Neural progenitor cell (in vitro differentiated cells): ENCODE data around the gene KISS1. TPM values are rescaled to one million over a fixed set of nuclear protein-coding genes. Genes with fewer than 3 reads are reported as not detected.
A peak's percentile ranks its signal among the peaks of the same experiment; 100 is the strongest.

ENCODE experiments used
- DNase-seq: peaks from one replicate; pipeline ENCODE4 v3.0.0-alpha.2; 2016; ENCODE audit warnings: low spot score
- H2AFZ ChIP-seq: fragments of 200-600 bp; sonication (generic); replicated peaks from 2 replicates; pipeline ENCODE4 v1.6.1; 2016; ENCODE audit warnings: antibody characterized with exemption
- H3F3A ChIP-seq: fragments of 200-600 bp; sonication (generic); 2 replicates; pipeline ENCODE4 v1.6.1; 2016; ENCODE audit warnings: antibody characterized with exemption, low read depth
- H3K27ac ChIP-seq: fragments of 200-600 bp; sonication (generic); 2 replicates; pipeline ENCODE4 v1.5.1; 2016; ENCODE audit warnings: mild to moderate bottlenecking
- H3K27me3 ChIP-seq: fragments of 200-600 bp; sonication (generic); 2 replicates; pipeline ENCODE4 v1.6.1; 2016; ENCODE audit warnings: mild to moderate bottlenecking, moderate library complexity
- H3K36me3 ChIP-seq: fragments of 200-600 bp; sonication (generic); 2 replicates; pipeline ENCODE4 v1.5.1; 2016
- H3K4me1 ChIP-seq: fragments of 200-600 bp; sonication (generic); 2 replicates; pipeline ENCODE4 v1.6.1; 2016; ENCODE audit warnings: mixed run types
- H3K4me2 ChIP-seq: fragments of 200-600 bp; sonication (generic); 2 replicates; pipeline ENCODE4 v1.6.1; 2016
- H3K4me3 ChIP-seq: fragments of 200-600 bp; sonication (generic); 2 replicates; pipeline ENCODE4 v1.5.1; 2016
- H3K79me2 ChIP-seq: fragments of 200-600 bp; sonication (generic); 2 replicates; pipeline ENCODE4 v1.6.1; 2016; ENCODE audit warnings: low read depth
- H3K9ac ChIP-seq: fragments of 200-600 bp; sonication (generic); 2 replicates; pipeline ENCODE4 v1.6.1; 2016
- H3K9me3 ChIP-seq: fragments of 200-600 bp; sonication (generic); 2 replicates; pipeline ENCODE4 v1.5.1; 2016; ENCODE audit warnings: low read depth
- H4K20me1 ChIP-seq: fragments of 200-600 bp; sonication (generic); 2 replicates; pipeline ENCODE4 v1.6.1; 2016; ENCODE audit warnings: low read depth
- H3K27ac Mint-ChIP-seq: 3 replicates; pipeline ENCODE4 v1.8.0; 2021; ENCODE audit warnings: mixed read lengths
- H3K27me3 Mint-ChIP-seq: 2 replicates; pipeline ENCODE4 v1.8.0; 2022; ENCODE audit warnings: low read depth, mild to moderate bottlenecking, inconsistent platforms, moderate library complexity, mixed read lengths; ENCODE audit not compliant: insufficient read depth
- H3K36me3 Mint-ChIP-seq: 3 replicates; pipeline ENCODE4 v1.8.0; 2021; ENCODE audit warnings: mixed read lengths
- H3K4me1 Mint-ChIP-seq: 3 replicates; pipeline ENCODE4 v1.8.0; 2021; ENCODE audit warnings: mixed read lengths
- H3K4me3 Mint-ChIP-seq: 3 replicates; pipeline ENCODE4 v1.8.0; 2021; ENCODE audit warnings: mild to moderate bottlenecking, moderate library complexity, mixed read lengths
- H3K9me3 Mint-ChIP-seq: 3 replicates; pipeline ENCODE4 v1.8.0; 2020; ENCODE audit warnings: mixed read lengths
- EZH2 ChIP-seq: fragments of 200-600 bp; sonication (generic); IDR thresholded peaks from 2 replicates; pipeline ENCODE4 v1.6.1; 2017; ENCODE audit warnings: antibody characterized with exemption, mild to moderate bottlenecking, moderate library complexity
- EZH2phosphoT487 ChIP-seq: fragments of 200-600 bp; sonication (generic); IDR thresholded peaks from 2 replicates; pipeline ENCODE4 v1.6.1; 2017; ENCODE audit warnings: antibody characterized with exemption
- total RNA-seq: library from RNA; depleted of rRNA; stranded (reverse); fragments of >200 nt; gene quantifications from 2 replicates; pipeline ENCODE4 v1.2.3, GENCODE V29; 2015; ENCODE audit warnings: low replicate concordance
- TF ChIP-seq, protein P1 (sequence below): fragments of 200-600 bp; sonication (generic); IDR thresholded peaks from 2 replicates; pipeline ENCODE4 v1.5.1; 2017; ENCODE audit warnings: antibody characterized with exemption, mild to moderate bottlenecking

KISS1 gene
- total RNA-seq, 1 donor from 2014 or later = not detected

DNA sequence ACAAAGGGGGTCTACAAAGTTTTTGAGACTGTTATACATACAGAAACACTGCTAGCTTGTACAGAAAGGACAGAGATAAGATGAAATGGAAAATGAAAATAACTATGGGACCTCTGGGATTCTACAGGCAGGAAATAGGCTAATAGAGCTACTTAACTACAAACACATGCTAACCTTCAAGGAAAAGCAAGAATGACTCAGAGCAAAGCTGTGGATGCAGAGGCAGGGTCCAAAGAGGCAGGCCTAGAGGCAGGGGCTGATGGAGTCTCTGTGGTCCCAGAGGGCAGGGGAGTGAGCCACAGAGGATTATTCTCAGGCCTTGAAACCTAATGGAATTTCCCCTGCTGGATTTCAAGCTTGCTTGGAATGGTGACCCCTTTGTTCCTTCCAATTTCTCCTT lies 36.2 kb upstream of the KISS1 start:
- no peak overlapping the region for H3K4me2 ChIP-seq
- DNase-seq = no peak
- H3K27ac ChIP-seq = no peak overlapping the region
- no peak overlapping the region for H3K4me3 ChIP-seq
- Mint-ChIP-seq H3K4me3 (peak overlapping the region; percentile 54), H3K4me1 (no peaks in the 10 kb centered on the region), H3K36me3 (peaks cover 52% of the 10 kb centered on the region), H3K9me3 (peaks cover 8% of the 10 kb centered on the region), H3K27ac (no peak overlapping the region), H3K27me3 (peaks cover 7% of the 10 kb centered on the region)
- H3K27me3 ChIP-seq = no peaks in the 10 kb centered on the region
- H4K20me1 ChIP-seq = no peaks in the 10 kb centered on the region
- no peaks in the 10 kb centered on the region for H3K4me1 ChIP-seq
- H2AFZ ChIP-seq = no peak overlapping the region
- TF ChIP-seq EZH2phosphoT487 (no peak), EZH2 (no peak)
- TF ChIP-seq, protein P1, sequence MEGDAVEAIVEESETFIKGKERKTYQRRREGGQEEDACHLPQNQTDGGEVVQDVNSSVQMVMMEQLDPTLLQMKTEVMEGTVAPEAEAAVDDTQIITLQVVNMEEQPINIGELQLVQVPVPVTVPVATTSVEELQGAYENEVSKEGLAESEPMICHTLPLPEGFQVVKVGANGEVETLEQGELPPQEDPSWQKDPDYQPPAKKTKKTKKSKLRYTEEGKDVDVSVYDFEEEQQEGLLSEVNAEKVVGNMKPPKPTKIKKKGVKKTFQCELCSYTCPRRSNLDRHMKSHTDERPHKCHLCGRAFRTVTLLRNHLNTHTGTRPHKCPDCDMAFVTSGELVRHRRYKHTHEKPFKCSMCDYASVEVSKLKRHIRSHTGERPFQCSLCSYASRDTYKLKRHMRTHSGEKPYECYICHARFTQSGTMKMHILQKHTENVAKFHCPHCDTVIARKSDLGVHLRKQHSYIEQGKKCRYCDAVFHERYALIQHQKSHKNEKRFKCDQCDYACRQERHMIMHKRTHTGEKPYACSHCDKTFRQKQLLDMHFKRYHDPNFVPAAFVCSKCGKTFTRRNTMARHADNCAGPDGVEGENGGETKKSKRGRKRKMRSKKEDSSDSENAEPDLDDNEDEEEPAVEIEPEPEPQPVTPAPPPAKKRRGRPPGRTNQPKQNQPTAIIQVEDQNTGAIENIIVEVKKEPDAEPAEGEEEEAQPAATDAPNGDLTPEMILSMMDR = no peak
- H3F3A ChIP-seq = no peaks in the 10 kb centered on the region
- no peaks in the 10 kb centered on the region for H3K36me3 ChIP-seq
- no peaks in the 10 kb centered on the region for H3K79me2 ChIP-seq
- no peak overlapping the region for H3K9ac ChIP-seq
- H3K9me3 ChIP-seq = no peaks in the 10 kb centered on the region

DNA sequence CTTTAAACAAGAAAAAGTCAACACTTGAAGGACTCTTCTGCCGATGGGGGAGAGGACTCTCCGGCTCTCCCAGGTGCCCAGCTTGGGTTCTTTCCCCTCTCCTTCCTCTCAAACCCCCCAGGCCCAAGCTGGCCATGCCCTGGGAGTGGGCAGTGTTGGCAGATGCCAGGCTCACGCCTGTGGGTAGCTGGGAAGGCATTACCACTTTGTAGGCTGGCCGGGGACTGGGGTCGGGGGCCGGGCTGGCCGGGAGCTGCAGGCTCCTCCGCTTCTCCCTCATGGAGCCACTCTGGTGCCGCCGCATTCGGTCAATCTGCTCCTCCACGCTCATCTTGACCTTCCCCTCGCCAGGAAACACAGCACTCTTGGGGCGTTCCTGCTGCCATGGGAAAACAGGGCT lies 33.9 kb upstream of the KISS1 start:
- H3K9me3 Mint-ChIP-seq = no peaks in the 10 kb centered on the region
- Histone ChIP-seq H3K27me3 (no peaks in the 10 kb centered on the region), H3K4me3 (no peak overlapping the region), H4K20me1 (no peaks in the 10 kb centered on the region), H3F3A (no peaks in the 10 kb centered on the region), H3K4me1 (no peaks in the 10 kb centered on the region), H2AFZ (no peak overlapping the region), H3K9ac (no peak overlapping the region), H3K79me2 (no peaks in the 10 kb centered on the region), H3K4me2 (no peak overlapping the region), H3K9me3 (no peaks in the 10 kb centered on the region), H3K27ac (no peak overlapping the region), H3K36me3 (no peaks in the 10 kb centered on the region)
- H3K27me3 Mint-ChIP-seq = peaks cover 4% of the 10 kb centered on the region
- DNase-seq = no peak
- H3K27ac Mint-ChIP-seq = no peak overlapping the region
- H3K36me3 Mint-ChIP-seq = peaks cover 30% of the 10 kb centered on the region
- no peaks in the 10 kb centered on the region for H3K4me1 Mint-ChIP-seq
- TF ChIP-seq EZH2phosphoT487 = no peak
- TF ChIP-seq, protein P1 = no peak
- no peak for TF ChIP-seq EZH2
- no peak overlapping the region for H3K4me3 Mint-ChIP-seq

DNA sequence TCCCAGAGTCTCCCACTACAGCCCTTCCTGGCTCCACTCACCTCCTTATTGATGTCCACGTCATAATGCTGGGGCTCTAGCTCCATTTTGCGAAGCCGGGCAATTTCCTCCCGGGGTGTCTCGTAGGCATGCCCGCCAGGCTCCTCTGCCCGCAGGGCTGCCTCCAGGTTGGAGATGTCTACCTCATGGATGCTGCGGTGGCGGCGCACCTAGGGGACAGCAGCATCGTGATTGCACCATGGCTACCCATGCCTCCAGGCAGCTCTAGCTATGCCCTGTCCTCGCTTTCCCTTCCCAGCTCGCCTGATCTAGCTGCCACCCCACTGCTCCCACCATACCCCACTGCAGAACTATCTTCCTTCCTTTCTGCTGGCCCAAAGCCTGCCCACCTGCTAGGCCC lies 32.6 kb upstream of the KISS1 start:
- no peaks in the 10 kb centered on the region for H3K36me3 ChIP-seq
- Mint-ChIP-seq H3K36me3 (peaks cover 25% of the 10 kb centered on the region), H3K4me1 (no peaks in the 10 kb centered on the region), H3K27ac (no peak overlapping the region), H3K9me3 (no peaks in the 10 kb centered on the region), H3K4me3 (no peak overlapping the region), H3K27me3 (peaks cover 4% of the 10 kb centered on the region)
- H3K4me2 ChIP-seq = no peak overlapping the region
- H3K27ac ChIP-seq = no peak overlapping the region
- no peak for TF ChIP-seq EZH2
- TF ChIP-seq, protein P1 = no peak
- TF ChIP-seq EZH2phosphoT487 = no peak
- no peak overlapping the region for H3K4me3 ChIP-seq
- no peaks in the 10 kb centered on the region for H3F3A ChIP-seq
- no peak overlapping the region for H2AFZ ChIP-seq
- no peaks in the 10 kb centered on the region for H4K20me1 ChIP-seq
- no peaks in the 10 kb centered on the region for H3K79me2 ChIP-seq
- DNase-seq = no peak
- no peak overlapping the region for H3K9ac ChIP-seq
- H3K4me1 ChIP-seq = no peaks in the 10 kb centered on the region
- H3K27me3 ChIP-seq = no peaks in the 10 kb centered on the region
- H3K9me3 ChIP-seq = no peaks in the 10 kb centered on the region
